ENCODE measurements around the gene SLC6A6.

The SLC6A6 gene

GRCh38 chr3:14416453-14416852, 14.0 kb downstream of the SLC6A6 start:
- DNase-seq (ENCODE audit: low read depth in 2 of 2) = no peak

GRCh38 chr3:14418296-14419250, 16.2 kb downstream of the SLC6A6 start:
- no peak for DNase-seq (ENCODE audit: low read depth in 2 of 2)

GRCh38 chr3:14422016-14422963, 19.9 kb downstream of the SLC6A6 start:
- no peak for DNase-seq (ENCODE audit: low read depth in 2 of 2)

GRCh38 chr3:14423197-14423743, 20.9 kb downstream of the SLC6A6 start:
- no peak for DNase-seq (ENCODE audit: low read depth in 2 of 2)

- no peak for DNase-seq (ENCODE audit: low read depth in 2 of 2)
These were observed 21.6 kb downstream of the SLC6A6 start for GRCh38 chr3:14423963-14424362.

GRCh38 chr3:14424711-14425580, 22.5 kb downstream of the SLC6A6 start:
- DNase-seq (ENCODE audit: low read depth in 2 of 2) = no peak

- DNase-seq (ENCODE audit: low read depth in 2 of 2) = no peak
These were observed 23.3 kb downstream of the SLC6A6 start for GRCh38 chr3:14425581-14426304.

GRCh38 chr3:14426305-14426620, 23.9 kb downstream of the SLC6A6 start:
- DNase-seq (ENCODE audit: low read depth in 2 of 2) = no peak

GRCh38 chr3:14428087-14429033, 26.0 kb downstream of the SLC6A6 start:
- no peak for DNase-seq (ENCODE audit: low read depth in 2 of 2)

- no peak for DNase-seq (ENCODE audit: low read depth in 2 of 2)
These were observed 26.8 kb downstream of the SLC6A6 start for GRCh38 chr3:14429237-14429636.

- no peak for DNase-seq (ENCODE audit: low read depth in 2 of 2)
These were observed 27.2 kb downstream of the SLC6A6 start for GRCh38 chr3:14429640-14430039.

GRCh38 chr3:14430053-14430452, 27.6 kb downstream of the SLC6A6 start:
- DNase-seq (ENCODE audit: low read depth in 2 of 2) = no peak

- no peak for DNase-seq (ENCODE audit: low read depth in 2 of 2)
These were observed 28.5 kb downstream of the SLC6A6 start for GRCh38 chr3:14430706-14431451.

GRCh38 chr3:14431452-14431916, 29.1 kb downstream of the SLC6A6 start:
- no peak for DNase-seq (ENCODE audit: low read depth in 2 of 2)

- DNase-seq (ENCODE audit: low read depth in 2 of 2) = peak; percentile 24 to 25
These were observed 29.8 kb downstream of the SLC6A6 start for GRCh38 chr3:14431917-14432834.

- DNase-seq (ENCODE audit: low read depth in 2 of 2) = no peak
These were observed 30.7 kb downstream of the SLC6A6 start for GRCh38 chr3:14433106-14433505.

GRCh38 chr3:14434126-14434497, 31.7 kb downstream of the SLC6A6 start:
- no peak for DNase-seq (ENCODE audit: low read depth in 2 of 2)
